ENCODE measurements around the gene INO80. TPM values are rescaled to one million over a fixed set of nuclear protein-coding genes. Genes with fewer than 3 reads are reported as not detected.

INO80 gene
- total and polyA plus RNA-seq, 12 donors = 4.8 to 14.8 (median 11.7) TPM

- Histone ChIP-seq H3K27me3 (no peaks in the 10 kb centered on the region), H3K9me3 (no peaks in the 10 kb centered on the region), H3K27ac (no peak overlapping the region), H3K36me3 (peaks cover 0 to 91% (median 29%) of the 10 kb centered on the region in 9 donors), H3K4me1 (peaks cover 0 to 7% (median 0%) of the 10 kb centered on the region in 9 donors), H3K4me3 (no peak overlapping the region)
- intact Hi-C loops (cut with DNase I) = no loop called here
- DNase-seq (no peak), ATAC-seq (no peak)
- no peak for TF ChIP-seq CTCF (IDR thresholded peaks at IDR 0.05)
These were observed 126.0 kb downstream of the INO80 start for GRCh38 chr15:40990080-40990479.

- ATAC-seq (no peak), DNase-seq (no peak)
- intact Hi-C loops (cut with DNase I) = no loop called here
- TF ChIP-seq CTCF (IDR thresholded peaks at IDR 0.05) = no peak
- Histone ChIP-seq H3K27me3 (no peaks in the 10 kb centered on the region), H3K27ac (no peak overlapping the region), H3K4me1 (peaks cover 0 to 13% (median 0%) of the 10 kb centered on the region in 9 donors), H3K36me3 (peaks cover 0 to 91% (median 44%) of the 10 kb centered on the region in 9 donors), H3K9me3 (no peaks in the 10 kb centered on the region), H3K4me3 (no peak overlapping the region)
- 94 to 97% methylated on average over 4 of the region's 4 CpGs for WGBS, 2 donors
These were observed 127.9 kb downstream of the INO80 start for GRCh38 chr15:40988156-40988555.

- DNase-seq (no peak), ATAC-seq (no peak)
- TF ChIP-seq CTCF (IDR thresholded peaks at IDR 0.05) = no peak
- Histone ChIP-seq H3K4me1 (peaks cover 0 to 15% (median 0%) of the 10 kb centered on the region in 9 donors), H3K36me3 (peaks cover 0 to 99% (median 57%) of the 10 kb centered on the region in 9 donors), H3K27ac (no peak overlapping the region), H3K4me3 (no peak overlapping the region), H3K27me3 (no peaks in the 10 kb centered on the region), H3K9me3 (no peaks in the 10 kb centered on the region)
- 77% methylated on average over 7 of the region's 7 CpGs for WGBS, 2 donors
- intact Hi-C loops (cut with DNase I) = no loop called here
These were observed 129.3 kb downstream of the INO80 start for GRCh38 chr15:40986820-40987219.

- no peak for TF ChIP-seq CTCF (IDR thresholded peaks at IDR 0.05)
- Histone ChIP-seq H3K9me3 (no peaks in the 10 kb centered on the region), H3K27me3 (no peaks in the 10 kb centered on the region), H3K4me3 (no peak overlapping the region), H3K36me3 (peaks cover 0 to 99% (median 56%) of the 10 kb centered on the region in 9 donors), H3K4me1 (peaks cover 0 to 16% (median 0%) of the 10 kb centered on the region in 9 donors), H3K27ac (no peak overlapping the region)
- ATAC-seq (no peak), DNase-seq (no peak)
- intact Hi-C loops (cut with DNase I) = no loop called here
- 94% methylated on average over 6 of the region's 6 CpGs for WGBS, 2 donors
These were observed 130.3 kb downstream of the INO80 start for GRCh38 chr15:40985541-40986330.
